Karpas-422 (cell line): ENCODE measurements around the gene C2CD2L. TPM values are rescaled to one million over a fixed set of nuclear protein-coding genes. Genes with fewer than 3 reads are reported as not detected.

Experiments
- DNase-seq: peaks from one replicate; pipeline ENCODE4 v3.0.0-alpha.2; 2015
- H2AFZ ChIP-seq: fragments of 200-600 bp; sonication (generic); 2 replicates; pipeline ENCODE4 v1.6.1; 2014; ENCODE audit warnings: antibody characterized with exemption, low read length, mixed read lengths
- H3K27ac ChIP-seq: fragments of 200-600 bp; sonication (generic); 2 replicates; pipeline ENCODE4 v1.5.1; 2014; ENCODE audit warnings: mild to moderate bottlenecking, low read length, moderate library complexity
- H3K27me3 ChIP-seq: fragments of 200-600 bp; sonication (generic); 2 replicates; pipeline ENCODE4 v1.6.1; 2014; ENCODE audit warnings: low read length, mixed read lengths
- H3K36me3 ChIP-seq: fragments of 200-600 bp; sonication (generic); 2 replicates; pipeline ENCODE4 v1.6.1; 2014; ENCODE audit warnings: low read length, mixed read lengths; ENCODE audit not compliant: insufficient read depth
- H3K4me1 ChIP-seq: fragments of 200-600 bp; sonication (generic); 2 replicates; pipeline ENCODE4 v1.6.1; 2014; ENCODE audit warnings: mild to moderate bottlenecking, low read length, mixed read lengths
- H3K4me2 ChIP-seq: fragments of 200-600 bp; sonication (generic); 2 replicates; pipeline ENCODE4 v1.6.1; 2014; ENCODE audit warnings: low read length, low read depth, mild to moderate bottlenecking; ENCODE audit not compliant: poor library complexity, severe bottlenecking
- H3K4me3 ChIP-seq: fragments of 200-600 bp; sonication (generic); 2 replicates; pipeline ENCODE4 v1.5.1; 2014; ENCODE audit warnings: mild to moderate bottlenecking, antibody characterized with exemption, low read length, mixed read lengths
- H3K79me2 ChIP-seq: fragments of 200-600 bp; sonication (generic); 2 replicates; pipeline ENCODE4 v1.6.1; 2014; ENCODE audit warnings: mild to moderate bottlenecking, low read length, mixed read lengths
- H3K9ac ChIP-seq: fragments of 200-600 bp; sonication (generic); 2 replicates; pipeline ENCODE4 v1.6.0; 2014; ENCODE audit warnings: low read length
- H3K9me2 ChIP-seq: fragments of 200-600 bp; sonication (generic), shearing (Covaris generic); replicated peaks from 2 replicates; pipeline ENCODE4 v1.6.0; 2014; ENCODE audit warnings: mild to moderate bottlenecking, low read length, moderate library complexity; ENCODE audit not compliant: insufficient read depth
- H3K9me3 ChIP-seq: fragments of 300-700, 200-600 bp; sonication (generic); 2 replicates; pipeline ENCODE4 v1.6.1; 2014; ENCODE audit warnings: low read length, mixed read lengths
- H4K20me1 ChIP-seq: fragments of 200-600 bp; sonication (generic); 2 replicates; pipeline ENCODE4 v1.6.1; 2014; ENCODE audit warnings: mild to moderate bottlenecking, antibody characterized with exemption, low read length, low read depth; ENCODE audit not compliant: insufficient read depth
- total RNA-seq: library from RNA; depleted of rRNA; stranded (reverse); fragments of >200 nt; shearing (Covaris generic); gene quantifications from 2 replicates; pipeline ENCODE4 v1.2.3, GENCODE V29; 2014; ENCODE audit warnings: low replicate concordance

Gene C2CD2L
- total RNA-seq, 1 experiment from 2014 or later, result 11.9 TPM

DNA sequence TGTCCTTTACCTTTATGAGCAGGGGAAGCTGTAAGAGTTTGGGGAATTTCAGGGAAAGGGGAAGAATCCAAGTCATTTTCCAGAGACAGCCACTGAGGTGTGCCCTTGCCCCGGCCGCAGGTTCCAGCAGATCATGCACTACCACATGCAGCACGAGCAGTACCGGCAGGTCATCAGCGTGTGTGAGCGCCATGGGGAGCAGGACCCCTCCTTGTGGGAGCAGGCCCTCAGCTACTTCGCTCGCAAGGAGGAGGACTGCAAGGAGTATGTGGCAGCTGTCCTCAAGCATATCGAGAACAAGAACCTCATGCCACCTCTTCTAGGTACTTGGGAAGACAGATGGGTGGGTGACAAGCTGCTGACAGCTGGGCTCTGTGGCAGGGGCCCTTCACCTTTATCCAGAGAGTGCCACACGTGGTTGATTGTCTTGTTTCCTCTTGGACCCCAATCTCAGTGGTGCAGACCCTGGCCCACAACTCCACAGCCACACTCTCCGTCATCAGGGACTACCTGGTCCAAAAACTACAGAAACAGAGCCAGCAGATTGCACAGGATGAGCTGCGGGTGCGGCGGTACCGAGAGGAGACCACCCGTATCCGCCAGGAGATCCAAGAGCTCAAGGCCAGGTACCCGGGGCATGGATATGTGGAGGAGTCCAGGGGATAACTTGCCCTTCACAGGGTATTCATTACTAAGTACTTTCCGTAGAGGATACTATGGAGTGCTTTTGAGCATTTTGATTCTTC, 28.3 kb upstream of the C2CD2L start:
- H3K9ac ChIP-seq, result no peak overlapping the region

DNA sequence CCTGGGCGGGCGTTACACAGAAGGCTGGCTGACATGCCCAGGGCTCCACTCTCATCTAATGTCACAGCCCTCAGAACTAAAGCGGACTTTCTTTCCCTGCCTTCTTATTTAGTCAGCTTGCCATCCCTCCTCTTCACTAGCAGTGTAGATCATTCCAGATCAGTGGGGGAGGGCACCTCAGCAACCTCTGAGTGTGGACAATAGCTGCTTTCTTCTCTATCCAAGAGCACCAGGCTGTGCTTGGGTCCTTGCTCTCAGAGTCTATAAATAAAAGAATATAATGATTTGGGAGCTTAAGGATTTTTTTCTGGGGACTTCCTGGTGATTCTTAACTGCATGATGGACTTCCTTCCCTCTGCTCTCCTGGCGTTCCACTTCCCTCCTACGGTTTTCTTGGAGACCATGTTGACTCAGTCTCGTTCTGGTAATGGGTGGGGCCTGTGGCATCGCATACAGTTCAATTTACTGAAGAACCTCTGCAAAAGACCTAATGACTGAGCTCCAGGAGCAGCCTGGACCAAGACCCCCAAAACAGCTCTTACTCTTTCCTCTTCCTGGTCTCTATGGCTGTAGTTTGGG, 25.4 kb upstream of the C2CD2L start:
- Histone ChIP-seq H3K9ac (no peak overlapping the region), H2AFZ (no peak overlapping the region)
- no peak for DNase-seq

More for the DNA sequence above, 28.3 kb upstream of the C2CD2L start:
- DNase-seq, result no peak
- no peaks in the 10 kb centered on the region for H3K4me1 ChIP-seq
- no peak overlapping the region for H3K4me3 ChIP-seq
- no peak overlapping the region for H3K27ac ChIP-seq
- H3K9me3 ChIP-seq, result no peaks in the 10 kb centered on the region
- H3K27me3 ChIP-seq, result no peaks in the 10 kb centered on the region
- H3K4me2 ChIP-seq, result no peak overlapping the region
- H3K9me2 ChIP-seq, result no peaks in the 10 kb centered on the region
- no peaks in the 10 kb centered on the region for H3K79me2 ChIP-seq
- no peak overlapping the region for H2AFZ ChIP-seq
- H4K20me1 ChIP-seq, result no peaks in the 10 kb centered on the region
- H3K36me3 ChIP-seq, result no peaks in the 10 kb centered on the region

DNA sequence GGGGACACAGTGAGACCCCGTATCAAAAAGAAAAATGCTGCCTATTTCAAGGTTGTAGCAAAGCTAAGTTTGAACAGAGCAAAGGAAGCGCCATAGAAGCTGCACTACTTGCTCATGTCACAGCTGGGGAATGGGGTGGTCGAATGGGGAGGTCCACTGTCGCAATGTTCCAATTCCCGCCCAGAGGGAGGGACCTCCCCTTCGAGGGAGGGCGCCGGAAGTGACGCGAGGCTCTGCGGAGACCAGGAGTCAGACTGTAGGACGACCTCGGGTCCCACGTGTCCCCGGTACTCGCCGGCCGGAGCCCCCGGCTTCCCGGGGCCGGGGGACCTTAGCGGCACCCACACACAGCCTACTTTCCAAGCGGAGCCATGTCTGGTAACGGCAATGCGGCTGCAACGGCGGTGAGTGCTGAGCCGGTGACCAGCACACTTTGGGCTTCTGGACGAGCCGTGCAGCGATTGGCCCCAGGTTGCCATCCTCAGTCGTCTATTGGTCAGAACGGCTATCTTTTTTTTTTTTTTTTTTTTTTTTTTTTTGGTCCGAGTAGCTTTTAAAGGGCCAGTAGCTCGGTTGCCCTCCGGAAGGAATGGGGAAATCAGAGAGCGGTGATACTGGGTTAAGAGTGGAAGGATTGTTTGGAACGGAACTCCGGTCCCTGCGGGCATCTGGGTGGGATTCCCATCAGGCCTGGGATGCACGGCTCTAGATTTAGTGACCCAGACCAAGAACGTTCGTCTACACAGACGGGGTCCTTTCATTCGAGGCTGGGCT, 22.3 kb upstream of the C2CD2L start, which contains the start of gene HMBS:
Gene HMBS, plus strand, starts transcription at position 219 of the 774 bp plus-strand sequence. Its CDS starts 153 bp downstream, at position 372.
- peak; percentile 95 for DNase-seq
- Histone ChIP-seq H3K9me2 (no peaks in the 10 kb centered on the region), H3K4me1 (peaks cover 10% of the 10 kb centered on the region), H3K9me3 (no peaks in the 10 kb centered on the region), H3K79me2 (peaks cover 14% of the 10 kb centered on the region), H3K36me3 (no peaks in the 10 kb centered on the region), H4K20me1 (no peaks in the 10 kb centered on the region), H3K9ac (peak within 1 kb of the TSS; percentile 84), H3K27ac (peak within 1 kb of the TSS; percentile 53; the same call in 1 of the 2 replicates), H3K4me3 (peak within 1 kb of the TSS; percentile 82), H2AFZ (no peak within 1 kb of the TSS), H3K4me2 (peak within 1 kb of the TSS; percentile 85), H3K27me3 (no peaks in the 10 kb centered on the region)

More for the DNA sequence above, 25.4 kb upstream of the C2CD2L start:
- H3K9me2 ChIP-seq, result no peaks in the 10 kb centered on the region
- H3K4me1 ChIP-seq, result peaks cover 10% of the 10 kb centered on the region
- no peaks in the 10 kb centered on the region for H3K27me3 ChIP-seq
- H3K79me2 ChIP-seq, result peaks cover 11% of the 10 kb centered on the region
- no peak overlapping the region for H3K4me3 ChIP-seq
- no peaks in the 10 kb centered on the region for H3K36me3 ChIP-seq
- H3K4me2 ChIP-seq, result no peak overlapping the region
- H4K20me1 ChIP-seq, result no peaks in the 10 kb centered on the region
- H3K27ac ChIP-seq, result no peak overlapping the region
- H3K9me3 ChIP-seq, result no peaks in the 10 kb centered on the region

DNA sequence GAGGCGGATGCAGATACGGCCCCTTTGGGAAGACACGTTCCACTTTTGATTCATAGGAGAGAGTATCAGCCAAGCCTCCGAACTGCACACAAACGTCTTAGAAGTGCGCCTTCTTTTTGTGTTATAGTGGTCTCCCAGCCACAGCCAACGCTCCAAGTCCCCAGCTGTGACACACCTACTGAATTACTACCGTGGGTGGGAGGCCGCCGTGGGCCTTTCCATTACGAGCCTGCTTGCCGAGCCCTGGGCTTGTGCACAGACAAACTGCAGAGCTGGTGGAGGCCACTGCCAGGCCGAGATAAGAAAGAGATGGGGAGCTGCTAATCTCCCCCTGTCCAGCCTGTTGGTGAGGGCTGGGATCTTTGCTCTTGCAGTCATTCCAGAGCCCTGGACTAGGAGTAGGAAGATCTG, 21.7 kb upstream of the C2CD2L start:
- no peak for DNase-seq
- Histone ChIP-seq H3K27me3 (no peaks in the 10 kb centered on the region), H3K9ac (peak overlapping the region; percentile 84), H2AFZ (no peak overlapping the region), H3K9me2 (no peaks in the 10 kb centered on the region), H3K36me3 (no peaks in the 10 kb centered on the region), H3K4me3 (peak overlapping the region; percentile 82), H4K20me1 (no peaks in the 10 kb centered on the region), H3K9me3 (no peaks in the 10 kb centered on the region), H3K79me2 (peaks cover 14% of the 10 kb centered on the region), H3K27ac (peak overlapping the region; percentile 53; the same call in 1 of the 2 replicates), H3K4me1 (peaks cover 10% of the 10 kb centered on the region), H3K4me2 (peak overlapping the region; percentile 85)

DNA sequence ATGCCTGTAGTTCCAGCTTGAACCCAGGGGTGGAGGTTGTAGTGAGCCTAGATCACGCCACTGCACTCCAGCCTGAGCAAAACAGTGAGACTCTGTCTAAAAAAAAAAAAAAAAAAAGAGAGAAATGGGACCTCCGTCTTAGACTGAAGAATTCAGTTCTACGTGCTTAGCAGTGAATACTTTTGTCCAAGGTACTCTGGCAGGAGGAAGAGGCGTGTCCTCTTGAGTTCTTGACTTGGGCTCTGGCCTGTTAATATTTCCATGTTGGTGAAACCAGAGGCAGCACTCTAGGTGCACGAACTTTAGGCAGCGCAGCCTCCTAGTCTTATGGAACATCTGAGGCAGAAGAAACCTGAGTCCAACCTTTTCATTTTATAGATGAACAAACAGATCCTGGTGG, 20.0 kb upstream of the C2CD2L start:
- Histone ChIP-seq H3K27ac (no peak overlapping the region), H3K4me2 (no peak overlapping the region), H4K20me1 (no peaks in the 10 kb centered on the region), H3K4me1 (peaks cover 13% of the 10 kb centered on the region), H2AFZ (no peak overlapping the region), H3K79me2 (peaks cover 14% of the 10 kb centered on the region), H3K9me2 (no peaks in the 10 kb centered on the region), H3K9ac (0 out of 2 replicates have a peak overlapping the region, but pooled peaks have one; percentile 13), H3K36me3 (no peaks in the 10 kb centered on the region), H3K27me3 (no peaks in the 10 kb centered on the region), H3K4me3 (no peak overlapping the region), H3K9me3 (no peaks in the 10 kb centered on the region)
- no peak for DNase-seq

DNA sequence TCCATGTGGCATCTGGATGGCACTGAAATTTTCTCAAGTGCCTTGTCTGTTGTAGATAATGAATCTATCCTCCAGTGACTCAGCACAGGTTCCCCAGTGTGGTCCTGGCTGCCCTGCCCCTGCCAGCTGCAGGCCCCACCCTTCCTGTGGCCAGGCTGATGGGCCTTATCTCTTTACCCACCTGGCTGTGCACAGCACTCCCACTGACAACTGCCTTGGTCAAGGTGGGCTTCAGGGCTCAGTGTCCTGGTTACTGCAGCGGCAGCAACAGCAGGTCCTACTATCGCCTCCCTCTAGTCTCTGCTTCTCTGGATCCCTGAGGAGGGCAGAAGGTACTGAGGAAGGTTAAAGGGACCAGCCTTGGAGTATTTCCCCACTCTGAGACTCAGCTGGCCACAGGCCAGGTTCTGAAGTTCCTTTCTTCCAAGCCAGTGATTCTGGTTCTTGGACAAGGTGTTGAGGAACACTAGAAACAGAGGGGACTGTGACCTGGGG, 19.4 kb upstream of the C2CD2L start:
- Histone ChIP-seq H3K9ac (0 out of 2 replicates have a peak overlapping the region, but pooled peaks have one; percentile 13), H3K27ac (no peak overlapping the region), H3K79me2 (peaks cover 14% of the 10 kb centered on the region), H3K4me1 (peaks cover 20% of the 10 kb centered on the region), H4K20me1 (no peaks in the 10 kb centered on the region), H3K4me3 (no peak overlapping the region), H3K27me3 (no peaks in the 10 kb centered on the region), H3K9me3 (no peaks in the 10 kb centered on the region), H3K4me2 (no peak overlapping the region), H3K9me2 (no peaks in the 10 kb centered on the region), H3K36me3 (no peaks in the 10 kb centered on the region), H2AFZ (no peak overlapping the region)
- no peak for DNase-seq

DNA sequence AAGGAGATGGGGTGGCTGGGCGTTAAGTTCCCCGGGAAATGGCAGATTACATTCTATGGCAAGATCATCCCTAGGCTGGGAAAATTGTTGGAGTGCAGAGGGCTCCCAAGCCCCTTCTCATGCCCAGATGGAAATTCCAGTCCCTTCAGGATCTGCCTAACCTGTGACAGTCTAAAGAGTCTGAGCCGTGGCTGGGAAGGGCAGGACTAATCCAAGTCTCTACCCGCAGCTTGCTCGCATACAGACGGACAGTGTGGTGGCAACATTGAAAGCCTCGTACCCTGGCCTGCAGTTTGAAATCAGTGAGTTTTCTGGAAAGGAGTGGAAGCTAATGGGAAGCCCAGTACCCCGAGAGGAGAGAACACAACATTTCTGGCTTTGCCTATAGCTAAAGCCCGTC, 18.7 kb upstream of the C2CD2L start:
- H3K4me3 ChIP-seq, result no peak overlapping the region
- H3K4me2 ChIP-seq, result no peak overlapping the region
- DNase-seq, result no peak
- H3K36me3 ChIP-seq, result no peaks in the 10 kb centered on the region
- H3K27me3 ChIP-seq, result no peaks in the 10 kb centered on the region
- peaks cover 14% of the 10 kb centered on the region for H3K79me2 ChIP-seq
- no peak overlapping the region for H3K27ac ChIP-seq
- H2AFZ ChIP-seq, result no peak overlapping the region
- H3K4me1 ChIP-seq, result peaks cover 26% of the 10 kb centered on the region
- no peaks in the 10 kb centered on the region for H3K9me3 ChIP-seq
- H4K20me1 ChIP-seq, result no peaks in the 10 kb centered on the region
- H3K9ac ChIP-seq, result no peak overlapping the region
- H3K9me2 ChIP-seq, result no peaks in the 10 kb centered on the region

DNA sequence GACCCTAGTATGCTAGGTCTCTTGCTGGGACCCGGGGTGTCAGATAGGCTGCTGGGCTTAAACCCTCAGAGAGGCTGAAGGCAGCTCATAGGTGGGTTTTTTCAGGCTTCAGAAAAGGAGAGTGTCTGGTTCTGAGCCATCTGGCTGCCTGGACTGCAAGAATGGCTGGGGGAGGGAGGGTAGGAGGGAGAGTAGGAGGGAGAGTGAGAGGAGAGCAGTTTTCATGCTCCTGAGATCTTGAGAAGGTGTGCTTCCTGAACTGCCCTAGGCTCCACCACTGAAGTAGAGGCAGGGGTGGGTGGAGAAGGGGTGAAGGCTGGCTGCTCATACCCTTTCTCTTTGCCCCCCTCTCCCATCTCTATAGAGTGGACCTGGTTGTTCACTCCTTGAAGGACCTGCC, 17.8 kb upstream of the C2CD2L start:
- no peak overlapping the region for H3K4me3 ChIP-seq
- H3K4me1 ChIP-seq, result peaks cover 28% of the 10 kb centered on the region
- no peak for DNase-seq
- H3K9ac ChIP-seq, result no peak overlapping the region
- peaks cover 8% of the 10 kb centered on the region; the same call in 1 of the 2 replicates for H3K36me3 ChIP-seq
- no peaks in the 10 kb centered on the region for H3K9me2 ChIP-seq
- no peak overlapping the region for H3K4me2 ChIP-seq
- no peak overlapping the region for H2AFZ ChIP-seq
- H3K79me2 ChIP-seq, result peaks cover 23% of the 10 kb centered on the region
- no peaks in the 10 kb centered on the region for H4K20me1 ChIP-seq
- no peak overlapping the region for H3K27ac ChIP-seq
- no peaks in the 10 kb centered on the region for H3K9me3 ChIP-seq
- no peaks in the 10 kb centered on the region for H3K27me3 ChIP-seq
